GM19395 (cell line): ENCODE measurements around the gene RYR2.
"Not testable (repeated sequence)": the region's sequence is repeated elsewhere in the genome, so short reads cannot be mapped to it uniquely, and the experiment has no call there.

Experiments
- ATAC-seq: cut with Tn5 transposase; IDR thresholded peaks from one replicate; pipeline ENCODE4 v1.9.1; 2021; ENCODE audit warnings: mild to moderate bottlenecking, moderate library complexity; ENCODE audit not compliant: unreplicated experiment

RYR2 gene

GRCh38 chr1:237071641-237072420, 29.8 kb downstream of the RYR2 start:
- ATAC-seq = no peak

GRCh38 chr1:237074371-237075117, 32.6 kb downstream of the RYR2 start:
- no peak for ATAC-seq

- ATAC-seq = no peak
Measured at GRCh38 chr1:237084341-237085077, 42.5 kb downstream of the RYR2 start.

GRCh38 chr1:237091691-237092090, 49.7 kb downstream of the RYR2 start:
- ATAC-seq = no peak

- no peak for ATAC-seq
Measured at GRCh38 chr1:237093691-237094090, 51.7 kb downstream of the RYR2 start.

- no peak for ATAC-seq
Measured at GRCh38 chr1:237098541-237098940, 56.6 kb downstream of the RYR2 start.

- ATAC-seq = no peak
Measured at GRCh38 chr1:237103021-237103420, 61.0 kb downstream of the RYR2 start.

- ATAC-seq = no peak
Measured at GRCh38 chr1:237104096-237104495, 62.1 kb downstream of the RYR2 start.

GRCh38 chr1:237105826-237106225, 63.8 kb downstream of the RYR2 start:
- no peak for ATAC-seq

- ATAC-seq = no peak
Measured at GRCh38 chr1:237108297-237109040, 66.5 kb downstream of the RYR2 start.

GRCh38 chr1:237111807-237112206, 69.8 kb downstream of the RYR2 start:
- no peak for ATAC-seq

- no peak for ATAC-seq
Measured at GRCh38 chr1:237112663-237113062, 70.7 kb downstream of the RYR2 start.

GRCh38 chr1:237115035-237115434, 73.1 kb downstream of the RYR2 start:
- ATAC-seq = no peak

GRCh38 chr1:237119091-237119490, 77.1 kb downstream of the RYR2 start:
- ATAC-seq = no peak

GRCh38 chr1:237120683-237121082, 78.7 kb downstream of the RYR2 start:
- ATAC-seq = no peak

- no peak for ATAC-seq
Measured at GRCh38 chr1:237124856-237125462, 83.0 kb downstream of the RYR2 start.

GRCh38 chr1:237126180-237126579, 84.2 kb downstream of the RYR2 start:
- ATAC-seq = no peak

- ATAC-seq = not testable (repeated sequence)
Measured at GRCh38 chr1:237127301-237127700, 85.3 kb downstream of the RYR2 start.

- ATAC-seq = no peak
Measured at GRCh38 chr1:237133921-237134320, 91.9 kb downstream of the RYR2 start.

- ATAC-seq = no peak
Measured at GRCh38 chr1:237134929-237135328, 92.9 kb downstream of the RYR2 start.
